Pancreas (tissue), 10 donors: Measurements from ENCODE around the gene EFCAB8. TPM values are rescaled to one million over a fixed set of nuclear protein-coding genes. Genes with fewer than 3 reads are reported as not detected.

ENCODE experiments used
- ATAC-seq, 4 donors: fragments of 200-7000 bp; cut with Tn5 transposase; one replicate each; pipeline versions ENCODE4 v1.8.0 to v1.9.1; 2020; ENCODE audit warnings: mild to moderate bottlenecking in 4 of 4, moderate library complexity in 4 of 4
- DNase-seq, 6 donors: peaks; one replicate each; pipeline ENCODE4 v3.0.0-alpha.2; 2020
- FAIRE-seq: peaks from 2 replicates; lab custom pipeline; 2012; peaks lifted over from hg19 to GRCh38; lab: Jason Lieb, UNC
- H3K27ac ChIP-seq, 4 donors: fragments of 200-600 bp; sonication (generic); 1 replicate in 3 of 4; 2 replicates in 1 of 4; pipeline versions ENCODE4 v1.5.0 to v1.8.0; 2020
- H3K27me3 ChIP-seq, 4 donors: fragments of 200-600 bp; one replicate each; pipeline ENCODE4 v1.8.0; 2021
- H3K36me3 ChIP-seq, 3 donors: fragments of 200-600 bp; sonication (generic) in 1 of 3; one replicate each; pipeline versions ENCODE4 v1.5.0 to v1.8.0; 2020 to 2021
- H3K4me1 ChIP-seq, 3 donors: fragments of 200-600 bp; one replicate each; pipeline ENCODE4 v1.8.0; 2021
- H3K4me3 ChIP-seq, 4 donors: fragments of 200-600 bp; sonication (generic) in 2 of 4; one replicate each; pipeline versions ENCODE4 v1.5.0 to v1.8.0; 2020 to 2021
- H3K9me3 ChIP-seq, 4 donors: fragments of 200-600 bp; one replicate each; pipeline ENCODE4 v1.8.0; 2021
- CTCF ChIP-seq, 4 donors: fragments of 200-600 bp; sonication (generic) in 3 of 4; IDR thresholded peaks; one replicate each; pipeline versions ENCODE4 v1.5.0 to v1.8.0; 2021; ENCODE audit warnings: antibody characterized with exemption in 4 of 4
- WGBS, 2 donors: extraction: QIAGEN DNeasy Blood & Tissue Kit; methylation state at CpG; one replicate each; pipeline ENCODE4 v1.1.7; 2013; 5-methylcytosine and 5-hydroxymethylcytosine counted together
- intact Hi-C, 3 donors: fragments of 100-400 bp; cut with DNase I; formaldehyde crosslinking; loops; one replicate each; pipeline versions ENCODE4 v1.11.1 to v1.14.2; 2022
- polyA plus RNA-seq, 2 donors: library from polyadenylated mRNA; stranded (reverse); fragments of 200-250 nt; gene quantifications; one replicate each; pipeline ENCODE4 v1.2.3, GENCODE V29; 2013
- total RNA-seq, 6 donors: library from RNA; stranded (reverse); fragmentation: NEBNext Ultra II Directional in 4 of 6; extraction: Animal tissue kit (Norgen Biotek cat#: 25700) in 4 of 6; gene quantifications; one replicate each; pipeline versions ENCODE4 v1.2.1 to v1.2.4, GENCODE V29; 2021 to 2023
- donor health status: healthy with polysubstance abuse.
- donor health status: DM: no; HTN: no; CAD: no; lungs with moderate emphysema.
- donor health status: DM: no; HTN: no; CAD: no.
- donor health status: control.
- donor health status: control.
- donor health status: Bipolar disorder and iron deficiency.
- donor health status: DM: yes; HTN: yes; CAD: no.
- donor health status: DM: no; HTN: no; CAD: no.
- donor health status: DM: no; HTN: no; CAD: no.
- donor health status: DM: yes; HTN: yes; CAD: no.

Gene EFCAB8
- total and polyA plus RNA-seq, 8 donors, result 0.12 to 0.35 (median 0.19) TPM; not detected in 1

DNA sequence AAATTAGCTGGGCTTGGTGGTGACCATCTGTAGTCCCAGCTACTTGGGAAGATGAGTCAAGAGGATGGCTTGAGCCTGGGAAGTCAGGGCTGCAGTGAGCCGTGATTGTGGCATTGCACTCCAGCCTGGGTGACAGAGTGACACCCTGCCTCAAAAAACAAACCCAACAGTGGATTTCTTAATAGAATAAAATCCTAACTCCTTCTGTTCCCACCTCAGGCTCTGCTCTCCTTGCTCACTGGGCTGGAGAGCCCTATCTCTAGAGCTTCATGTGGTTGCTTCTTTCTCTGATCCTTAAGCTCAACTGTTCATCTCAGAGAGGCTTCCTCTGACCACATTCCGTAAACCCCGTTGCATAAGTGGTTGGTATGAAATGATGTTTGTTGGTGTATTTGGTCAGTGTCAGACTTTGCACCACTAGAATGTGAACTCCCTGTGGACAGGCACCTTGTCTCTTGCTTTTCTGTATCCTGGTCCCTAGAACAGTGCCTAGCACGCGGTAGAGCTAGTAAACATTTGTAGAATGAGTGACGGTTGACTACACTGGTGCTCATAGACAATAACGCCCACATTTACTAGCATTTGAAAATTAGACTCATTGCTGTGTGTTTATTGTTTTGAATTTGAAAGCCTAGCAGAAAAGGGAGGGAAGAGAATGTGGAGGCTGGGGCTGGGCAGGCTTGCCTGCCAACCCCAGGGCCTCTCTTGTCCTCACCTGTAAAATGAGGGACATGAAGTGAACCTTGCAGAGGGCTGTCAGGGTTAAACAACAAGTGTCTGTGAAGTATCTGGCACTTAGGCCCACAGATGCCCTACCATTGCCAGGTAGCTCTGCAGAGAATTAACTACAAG lies 34.8 kb upstream of the EFCAB8 start:
- Histone ChIP-seq H3K27ac (no peak overlapping the region), H3K4me1 (peaks cover 0 to 32% (median 7%) of the 10 kb centered on the region in 3 donors), H3K4me3 (no peak overlapping the region), H3K36me3 (peaks cover 0 to 11% (median 10%) of the 10 kb centered on the region in 3 donors), H3K9me3 (no peaks in the 10 kb centered on the region), H3K27me3 (no peaks in the 10 kb centered on the region)
- 85 to 88% methylated on average over 7 of the region's 7 CpGs for WGBS, 2 donors
- FAIRE-seq (no peak), ATAC-seq (no peak), DNase-seq (no peak)
- intact Hi-C loops, result no loop called here
- no peak for TF ChIP-seq CTCF (IDR thresholded peaks at IDR 0.05)

GRCh38 chr20:32828029-32828680 lies 30.6 kb upstream of the EFCAB8 start:
- DNase-seq (no peak), ATAC-seq (peak; percentile 51 to 82 (median 74)), FAIRE-seq (no peak)
- WGBS, 2 donors, result 89 to 90% methylated on average over 4 of the region's 4 CpGs
- H3K9me3 ChIP-seq, result no peaks in the 10 kb centered on the region
- peak overlapping the region in 1 of 4 donors; percentile 25 for H3K27ac ChIP-seq
- H3K27me3 ChIP-seq, result no peaks in the 10 kb centered on the region
- TF ChIP-seq CTCF (IDR thresholded peaks at IDR 0.05), result no peak
- intact Hi-C loops, result no loop called here
- H3K36me3 ChIP-seq, result peaks cover 0 to 11% (median 10%) of the 10 kb centered on the region in 3 donors
- peaks cover 0 to 14% (median 10%) of the 10 kb centered on the region in 3 donors for H3K4me1 ChIP-seq
- no peak overlapping the region for H3K4me3 ChIP-seq

DNA sequence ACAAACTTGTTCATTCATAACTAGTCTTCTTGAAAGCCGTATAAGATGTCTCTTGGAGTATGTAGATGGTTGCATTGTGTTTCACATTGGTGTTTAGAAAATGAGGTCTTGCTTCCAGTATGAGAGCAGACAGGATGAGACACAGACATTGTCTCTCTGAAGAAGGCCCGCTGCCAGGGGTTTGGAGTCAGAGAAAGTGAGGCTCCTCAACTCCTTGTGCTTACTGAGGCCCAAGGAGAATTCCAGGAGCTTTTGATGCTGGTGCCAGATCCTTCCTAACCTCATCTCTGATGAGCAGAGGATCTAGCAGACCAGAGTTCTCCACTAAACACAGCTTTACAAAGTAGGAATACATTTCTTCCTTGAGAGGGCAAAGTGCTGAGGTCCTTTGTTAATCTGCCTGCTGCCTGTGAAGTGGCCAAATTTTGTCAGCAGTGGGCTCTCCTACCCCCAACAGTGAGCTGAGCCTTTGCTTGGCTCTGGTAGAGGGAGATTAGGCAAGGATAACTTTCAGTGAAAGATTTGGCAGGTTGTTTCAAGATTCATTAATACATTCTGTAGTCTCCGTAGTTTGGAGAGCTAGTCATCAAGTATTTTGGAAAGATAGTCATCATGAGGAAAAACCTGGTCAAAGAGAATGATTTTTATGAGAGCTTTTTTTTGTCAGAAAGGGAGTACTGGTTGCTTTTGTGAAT lies 29.3 kb upstream of the EFCAB8 start:
- no peak overlapping the region for H3K4me3 ChIP-seq
- intact Hi-C loops, result no loop called here
- H3K27me3 ChIP-seq, result no peaks in the 10 kb centered on the region
- peak overlapping the region in 2 of 4 donors; percentile 31 to 45 for H3K27ac ChIP-seq
- peaks cover 0 to 14% (median 10%) of the 10 kb centered on the region in 3 donors for H3K4me1 ChIP-seq
- H3K9me3 ChIP-seq, result no peaks in the 10 kb centered on the region
- ATAC-seq, result no peak
- peaks cover 0 to 18% (median 11%) of the 10 kb centered on the region in 3 donors for H3K36me3 ChIP-seq
- 81 to 83% methylated on average over 3 of the region's 3 CpGs for WGBS, 2 donors
- no peak for DNase-seq
- TF ChIP-seq CTCF (IDR thresholded peaks at IDR 0.05), result no peak
- FAIRE-seq, result no peak

DNA sequence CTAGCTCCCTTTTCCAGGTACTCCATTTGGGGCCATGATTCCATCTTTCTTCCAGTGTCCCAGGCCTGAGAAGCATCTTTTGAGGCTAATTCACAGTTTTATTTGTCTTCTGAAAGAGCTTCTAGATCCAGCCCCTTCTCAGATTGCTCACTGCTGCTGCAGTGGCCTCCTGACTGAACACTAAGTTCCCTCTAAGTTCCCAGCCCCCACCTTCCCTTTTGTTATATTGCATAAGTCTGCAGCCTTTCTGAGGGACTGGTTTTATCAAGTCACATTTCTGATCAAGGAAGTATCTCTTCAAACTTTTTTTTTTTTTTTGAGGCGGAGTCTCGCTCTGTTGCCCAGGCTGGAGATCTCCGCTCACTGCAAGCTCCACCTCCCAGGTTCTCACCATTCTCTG lies 28.3 kb upstream of the EFCAB8 start:
- Histone ChIP-seq H3K4me1 (peaks cover 0 to 14% (median 10%) of the 10 kb centered on the region in 3 donors), H3K27me3 (no peaks in the 10 kb centered on the region), H3K9me3 (no peaks in the 10 kb centered on the region), H3K27ac (peak overlapping the region in 2 of 4 donors; percentile 31 to 45), H3K36me3 (peaks cover 0 to 18% (median 11%) of the 10 kb centered on the region in 3 donors), H3K4me3 (no peak overlapping the region)
- TF ChIP-seq CTCF (IDR thresholded peaks at IDR 0.05), result no peak
- ATAC-seq (peak in 3 of 4 donors; percentile 57 to 76 (median 59)), DNase-seq (no peak), FAIRE-seq (no peak)
- WGBS, 2 donors, result 94 to 96% methylated on average over 3 of the region's 3 CpGs
- intact Hi-C loops, result no loop called here
